RWPE1 (cell line): ENCODE measurements around the gene PKD2L2.

Experiments
- CTCF ChIA-PET: fragments of 350-600 bp; sonication (Branson Sonifier 250); formaldehyde crosslinking; extraction: SDS; loops from one replicate; lab custom pipeline; 2021; lab: Yijun Ruan, JAX
- POLR2A ChIA-PET: fragments of 400-600 bp; formaldehyde crosslinking; extraction: SDS; loops from one replicate; lab custom pipeline; 2020; ENCODE audit warnings: antibody characterized with exemption; ENCODE audit not compliant: low non-redundant PET; lab: Yijun Ruan, JAX
- DNase-seq: peaks from one replicate; pipeline ENCODE4 v3.0.0; 2012; ENCODE audit warnings: low spot score
- H3K27ac ChIP-seq: fragments of 450-650 bp; 2 replicates; pipeline ENCODE4 v1.5.1; 2017
- CTCF ChIP-seq: fragments of 450-650 bp; conservative IDR thresholded peaks from 2 replicates; pipeline ENCODE4 v1.5.1; 2017; ENCODE audit warnings: low read depth, mild to moderate bottlenecking

The PKD2L2 gene

DNA sequence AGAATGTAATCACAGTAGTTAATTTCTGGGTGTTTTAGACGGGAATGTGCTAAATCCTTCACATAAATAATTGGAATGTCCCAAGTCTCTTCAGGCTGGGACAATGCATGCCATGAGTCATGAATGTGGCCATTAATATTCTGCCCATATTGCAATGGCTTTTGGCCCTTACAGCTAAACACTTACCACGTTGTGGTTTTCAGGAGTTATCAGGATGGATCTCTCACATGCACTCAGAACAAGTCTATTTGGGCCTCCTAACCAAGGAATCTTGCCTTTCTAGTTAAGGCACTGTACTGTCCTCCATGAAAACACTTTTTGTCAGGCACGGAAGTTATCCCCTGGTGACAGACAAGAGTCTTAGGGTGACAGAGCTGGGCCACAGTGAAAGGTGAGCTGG, 32.7 kb downstream of the PKD2L2 start:
- no peak for DNase-seq

DNA sequence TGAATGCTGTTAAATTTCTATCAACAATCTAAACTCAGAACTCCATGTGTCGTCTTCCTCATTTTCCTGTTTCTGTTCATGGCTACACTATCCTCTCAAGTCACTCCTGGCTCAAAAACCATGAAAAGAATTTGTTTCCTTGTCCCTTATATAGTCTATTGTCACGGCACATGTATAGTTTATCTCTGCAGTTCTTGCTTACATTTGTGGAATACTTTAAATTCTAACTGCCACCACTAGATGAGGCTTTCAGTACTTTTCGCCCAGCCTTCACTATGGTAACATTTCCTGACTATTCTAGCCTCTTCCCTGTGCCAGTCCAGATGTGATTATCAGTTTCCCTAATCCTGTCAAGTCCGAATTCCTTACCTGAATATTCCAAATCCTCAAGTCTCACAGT, 34.6 kb downstream of the PKD2L2 start:
- no peak for DNase-seq
- ChIA-PET POLR2A (no interaction called here), CTCF (interaction anchor here (0.7 to 0.9 kb wide), 2 partner anchors 9 to 145 kb away, joined by 3 to 5 read pairs; no protein-coding TSS in a partner anchor)
- TF ChIP-seq CTCF = no peak
- no peak overlapping the region for H3K27ac ChIP-seq

More for the DNA sequence above, 32.7 kb downstream of the PKD2L2 start:
- POLR2A ChIA-PET = no interaction called here
- CTCF ChIA-PET = interaction anchor here (0.8 kb wide), 1 partner anchor 28 kb away, joined by 3 read pairs; no protein-coding TSS in a partner anchor
- TF ChIP-seq CTCF = no peak
- H3K27ac ChIP-seq = no peak overlapping the region

DNA sequence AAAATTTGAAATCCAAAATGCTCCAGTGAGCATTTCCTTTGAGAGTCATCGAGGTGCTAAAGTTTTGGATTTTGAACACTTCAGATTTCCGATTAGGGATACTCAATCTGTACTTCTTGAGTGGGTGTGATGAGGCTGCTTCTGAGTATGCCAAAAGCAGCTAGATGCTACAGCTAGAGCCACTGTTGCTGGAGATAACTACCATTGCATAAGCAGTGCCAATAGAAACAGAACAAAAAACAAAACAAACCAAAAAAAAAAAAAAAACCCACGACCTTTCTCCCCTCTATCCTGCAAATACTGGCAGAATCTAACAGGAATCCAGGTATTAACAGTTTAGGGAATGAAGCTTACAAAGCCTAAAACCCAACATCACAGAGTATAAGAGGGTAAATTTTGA, 43.5 kb downstream of the PKD2L2 start:
- no peak for DNase-seq
- POLR2A ChIA-PET = no interaction called here
- H3K27ac ChIP-seq = no peak overlapping the region
- TF ChIP-seq CTCF = no peak
- CTCF ChIA-PET = interaction anchor here (0.6 to 1.1 kb wide), 3 partner anchors 8 to 845 kb away, joined by 3 read pairs; no protein-coding TSS in a partner anchor

- no peak overlapping the region for H3K27ac ChIP-seq
- ChIA-PET CTCF (interaction anchor here (1.1 kb wide), 1 partner anchor 9 kb away, joined by 3 read pairs; no protein-coding TSS in a partner anchor), POLR2A (no interaction called here)
- DNase-seq = no peak
- TF ChIP-seq CTCF = no peak
Observed at GRCh38 chr5:137933491-137933911, 44.2 kb downstream of the PKD2L2 start.

DNA sequence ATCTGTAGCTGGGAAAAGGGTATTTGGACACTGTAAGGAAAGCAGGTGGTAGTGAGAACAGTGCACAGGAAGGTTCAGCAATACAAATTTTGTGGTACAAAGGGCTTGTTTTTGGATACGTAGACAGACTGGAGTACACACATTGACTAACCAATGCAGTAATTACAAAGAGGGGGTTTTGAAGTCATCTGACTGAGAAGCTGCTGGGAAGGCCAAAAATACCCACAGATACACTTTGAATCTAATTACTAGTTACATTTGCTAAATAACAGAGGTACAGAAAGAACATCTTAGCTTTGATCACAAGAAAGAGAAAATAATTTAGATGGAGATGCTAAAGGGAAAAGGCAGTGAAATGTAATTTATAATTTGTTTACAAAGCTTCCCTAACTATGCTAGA, 45.9 kb downstream of the PKD2L2 start:
- POLR2A ChIA-PET = no interaction called here
- no peak for DNase-seq

DNA sequence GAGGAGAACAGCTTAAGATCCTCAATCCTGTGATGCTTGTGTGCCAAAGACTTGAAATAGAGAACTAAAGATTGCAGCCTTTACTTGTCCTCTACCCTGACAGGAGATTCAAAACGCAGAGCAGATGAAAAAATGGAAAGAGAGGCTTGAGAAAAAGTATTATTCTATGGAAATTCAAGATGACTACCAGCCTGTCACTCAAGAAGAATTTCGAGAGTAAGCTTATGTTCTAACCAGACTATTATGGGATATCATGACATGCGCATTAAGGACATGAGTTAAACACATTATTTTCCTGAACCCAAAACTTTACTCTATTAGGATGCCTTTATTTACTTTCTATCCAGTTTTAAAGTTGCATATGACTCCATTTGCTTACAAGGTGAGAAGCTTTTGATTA, 46.4 kb downstream of the PKD2L2 start:
- no peak overlapping the region for H3K27ac ChIP-seq
- CTCF ChIA-PET = interaction anchor here (0.6 to 0.8 kb wide), 4 partner anchors 14 to 141 kb away, joined by 3 to 4 read pairs (median 3); no protein-coding TSS in a partner anchor
- POLR2A ChIA-PET = no interaction called here
- TF ChIP-seq CTCF = no peak
- no peak for DNase-seq

More for the DNA sequence above, 45.9 kb downstream of the PKD2L2 start:
- H3K27ac ChIP-seq = no peak overlapping the region
- CTCF ChIA-PET = interaction anchor here (0.6 to 0.8 kb wide), 3 partner anchors 19 to 142 kb away, joined by 3 to 4 read pairs (median 3); no protein-coding TSS in a partner anchor
- no peak for TF ChIP-seq CTCF
